ENCODE measurements around the gene NUTF2.
A peak's percentile ranks its signal among the peaks of the same experiment; 100 is the strongest.
"Not testable (repeated sequence)": the region's sequence is repeated elsewhere in the genome, so short reads cannot be mapped to it uniquely, and the experiment has no call there.

The NUTF2 gene

GRCh38 chr16:67888331-67888730 lies 41.6 kb downstream of the NUTF2 start:
- DNase-seq, result no peak

GRCh38 chr16:67892375-67892774 lies 45.6 kb downstream of the NUTF2 start:
- no peak for DNase-seq

GRCh38 chr16:67892899-67893742 lies 46.4 kb downstream of the NUTF2 start, which contains the start of gene PSKH1:
PSKH1 (plus strand) TSS chr16:67893254; CDS start chr16:67908750, 15,496 bp downstream.
- DNase-seq, result peak; percentile 96

- no peak for DNase-seq
Observed at GRCh38 chr16:67893743-67894399, 47.1 kb downstream of the NUTF2 start.

- no peak for DNase-seq
Observed at GRCh38 chr16:67897231-67897630, 50.5 kb downstream of the NUTF2 start.

GRCh38 chr16:67901734-67902133 lies 55.0 kb downstream of the NUTF2 start:
- no peak for DNase-seq

GRCh38 chr16:67902831-67903230 lies 56.1 kb downstream of the NUTF2 start:
- no peak for DNase-seq

- DNase-seq, result no peak
Observed at GRCh38 chr16:67907397-67908180, 60.9 kb downstream of the NUTF2 start.

- no peak for DNase-seq
Observed at GRCh38 chr16:67909056-67909742, 62.5 kb downstream of the NUTF2 start.

- peak; percentile 53 for DNase-seq
Observed at GRCh38 chr16:67910158-67910557, 63.4 kb downstream of the NUTF2 start.

GRCh38 chr16:67914758-67915495 lies 68.2 kb downstream of the NUTF2 start:
- DNase-seq, result no peak

- DNase-seq, result not testable (repeated sequence)
Observed at GRCh38 chr16:67915496-67915769, 68.7 kb downstream of the NUTF2 start.

- no peak for DNase-seq
Observed at GRCh38 chr16:67915831-67916723, 69.3 kb downstream of the NUTF2 start.

GRCh38 chr16:67917140-67917851 lies 70.6 kb downstream of the NUTF2 start:
- DNase-seq, result no peak

GRCh38 chr16:67917852-67918236 lies 71.1 kb downstream of the NUTF2 start:
- DNase-seq, result peak; percentile 69

GRCh38 chr16:67919622-67920221 lies 73.0 kb downstream of the NUTF2 start:
- no peak for DNase-seq
